T-helper 2 cell treated with Interferon-gamma antibody and Interleukin-4, amounts not matched to agents 100 ng/mL and 5 ng/mL, for 36 hours (primary cell): ENCODE measurements around the gene FRMD4A. TPM values are rescaled to one million over a fixed set of nuclear protein-coding genes. Genes with fewer than 3 reads are reported as not detected.
"Not testable (repeated sequence)": the region's sequence is repeated elsewhere in the genome, so short reads cannot be mapped to it uniquely, and the experiment has no call there.

Source experiments
- intact Hi-C: fragments of 100-400 bp; cut with micrococcal nuclease; formaldehyde crosslinking; loops from one replicate; pipeline ENCODE4 v1.15.1; 2023
- total RNA-seq: library from RNA; stranded (reverse); gene quantifications from 2 replicates; pipeline ENCODE4 v1.2.3, GENCODE V29; 2022

Gene FRMD4A
- total RNA-seq, 1 donor from 2014 or later, result 0.27 TPM

DNA sequence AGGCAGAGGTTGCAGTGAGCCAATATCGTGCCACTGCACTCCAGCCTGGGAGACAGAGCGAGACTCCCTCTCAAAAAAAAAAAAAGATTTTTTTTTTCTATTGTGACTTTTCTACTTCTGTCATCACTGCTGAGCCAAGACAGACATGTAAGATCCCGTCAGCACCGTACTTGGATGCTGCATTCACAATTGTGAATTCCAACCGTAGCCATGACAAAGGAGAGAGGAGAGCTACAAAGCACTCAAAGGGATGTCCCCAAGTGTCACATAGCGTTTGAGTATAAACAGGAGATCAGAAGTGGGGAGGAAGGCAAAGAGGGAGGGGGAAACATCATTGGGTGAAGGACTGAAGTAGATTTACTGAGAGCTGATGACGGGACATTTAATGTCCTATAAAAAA lies 599.8 kb downstream of the FRMD4A start:
- intact Hi-C loops, result no loop called here

DNA sequence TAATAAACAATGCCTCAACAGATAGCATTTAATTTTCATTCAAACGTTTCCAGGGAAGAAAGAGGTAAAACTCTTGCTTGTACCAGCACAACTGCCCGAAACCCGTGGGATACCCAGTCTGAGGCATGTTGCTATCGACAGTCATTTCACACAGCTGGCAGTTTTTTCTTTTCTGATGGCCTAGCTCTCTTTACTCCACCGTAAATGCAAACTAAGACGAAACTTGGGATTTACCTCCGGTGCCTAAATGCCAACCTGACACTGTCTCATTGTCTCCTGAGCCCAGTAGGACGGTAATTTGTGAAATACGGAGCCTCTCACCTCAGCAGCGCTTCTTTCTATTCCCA lies 600.4 kb downstream of the FRMD4A start:
- intact Hi-C loops, result no loop called here

DNA sequence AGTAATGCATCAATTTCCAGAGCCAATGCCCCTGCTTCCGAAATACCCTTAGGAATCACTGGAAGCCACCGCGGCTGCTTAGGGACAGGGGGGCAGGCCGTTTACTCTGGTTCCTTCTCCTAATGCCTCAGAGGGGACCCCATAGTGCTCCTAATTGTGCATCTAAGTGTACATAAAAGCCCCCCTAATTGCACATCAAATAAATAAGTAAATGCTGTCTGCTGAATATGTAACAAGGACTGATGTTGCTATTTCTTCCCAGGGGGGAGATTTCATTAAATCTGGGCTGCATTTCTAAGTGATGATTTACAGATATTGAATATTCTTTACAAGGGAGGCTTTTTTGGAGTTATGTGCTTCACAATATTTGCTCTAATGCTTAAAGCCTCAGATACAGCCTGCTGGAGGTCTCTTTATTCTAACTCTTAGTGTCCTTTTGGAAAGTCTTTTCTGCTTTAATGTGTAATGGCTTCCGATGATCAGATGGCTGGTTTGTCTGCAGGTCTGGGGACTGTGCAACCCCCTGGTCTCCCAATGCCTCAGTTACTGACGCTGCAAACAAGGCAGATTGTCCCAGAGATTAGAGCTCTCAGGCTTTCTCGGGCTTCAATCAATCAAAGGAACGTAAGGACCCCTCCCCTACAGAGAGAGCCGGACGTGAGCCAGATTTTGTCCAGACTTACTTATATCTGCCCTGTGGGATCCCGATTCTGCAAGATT lies 601.0 kb downstream of the FRMD4A start:
- intact Hi-C loops, result no loop called here

DNA sequence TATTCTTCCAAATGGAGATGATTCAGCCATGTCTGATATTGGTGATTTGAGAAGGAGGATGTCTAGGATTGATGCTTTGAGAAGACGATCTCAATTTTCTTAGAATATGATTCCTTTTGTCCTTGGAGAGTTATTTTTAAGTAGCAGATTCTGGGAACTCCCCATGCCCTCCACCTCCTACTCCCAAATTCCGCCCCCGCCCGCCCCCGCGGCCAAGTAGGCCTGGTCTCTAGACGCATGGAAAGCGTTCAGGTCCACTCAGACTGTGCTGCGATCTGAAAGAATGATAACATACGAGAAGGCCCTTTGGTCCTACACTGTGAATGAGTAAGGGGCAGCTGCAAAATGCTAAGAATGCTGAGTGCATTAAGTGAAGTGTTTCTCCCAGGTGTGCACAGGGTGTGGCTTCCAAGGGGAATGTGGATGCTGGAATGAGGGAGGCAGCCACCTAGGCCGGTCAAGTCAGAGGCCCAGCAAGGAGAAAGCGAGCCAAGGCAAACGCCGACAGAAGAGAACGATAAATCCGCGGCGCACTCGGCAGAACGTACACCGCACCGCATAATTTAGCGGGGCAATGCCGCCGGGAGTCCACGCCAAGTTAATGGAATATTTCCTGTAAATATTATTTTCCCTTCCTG lies 601.7 kb downstream of the FRMD4A start:
- intact Hi-C loops, result no loop called here

DNA sequence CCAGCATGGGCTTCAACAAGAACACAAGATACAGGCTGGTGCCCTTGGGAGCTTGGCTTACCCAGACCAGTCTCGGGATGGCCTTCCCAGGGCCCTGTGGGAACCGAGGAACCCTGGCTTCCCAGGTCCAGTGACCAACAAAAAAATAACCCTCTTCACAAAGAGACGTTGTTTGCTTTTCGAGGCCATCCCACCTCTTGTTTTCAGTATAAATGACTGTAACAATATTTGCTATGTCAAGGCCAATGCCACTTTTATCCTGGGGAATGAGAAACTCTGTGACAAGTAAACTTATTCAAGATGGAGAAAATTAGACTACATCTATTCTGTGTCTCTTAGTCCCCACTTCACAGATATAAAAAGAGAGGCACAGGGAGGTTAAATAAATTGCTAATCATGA lies 605.1 kb downstream of the FRMD4A start:
- intact Hi-C loops, result no loop called here

DNA sequence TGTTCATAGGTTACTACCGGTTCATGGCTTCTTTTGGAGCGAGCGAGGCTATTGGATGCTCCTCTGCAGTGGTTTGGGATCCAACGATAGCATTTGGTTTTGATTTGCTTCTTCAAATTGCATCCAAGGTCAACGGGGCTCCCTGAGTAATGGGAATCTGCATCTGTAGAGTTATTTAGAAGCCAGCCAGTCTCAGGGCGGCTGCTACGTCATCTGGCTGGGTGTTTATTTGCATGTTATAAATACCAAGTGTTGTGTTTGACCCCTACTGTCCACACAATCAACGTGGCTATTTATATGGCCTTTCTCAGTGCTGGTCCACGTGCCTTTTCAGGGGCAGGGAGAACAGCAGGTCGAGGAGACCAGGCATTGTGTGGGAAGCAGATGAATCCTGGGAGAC lies 606.2 kb downstream of the FRMD4A start:
- intact Hi-C loops, result no loop called here

DNA sequence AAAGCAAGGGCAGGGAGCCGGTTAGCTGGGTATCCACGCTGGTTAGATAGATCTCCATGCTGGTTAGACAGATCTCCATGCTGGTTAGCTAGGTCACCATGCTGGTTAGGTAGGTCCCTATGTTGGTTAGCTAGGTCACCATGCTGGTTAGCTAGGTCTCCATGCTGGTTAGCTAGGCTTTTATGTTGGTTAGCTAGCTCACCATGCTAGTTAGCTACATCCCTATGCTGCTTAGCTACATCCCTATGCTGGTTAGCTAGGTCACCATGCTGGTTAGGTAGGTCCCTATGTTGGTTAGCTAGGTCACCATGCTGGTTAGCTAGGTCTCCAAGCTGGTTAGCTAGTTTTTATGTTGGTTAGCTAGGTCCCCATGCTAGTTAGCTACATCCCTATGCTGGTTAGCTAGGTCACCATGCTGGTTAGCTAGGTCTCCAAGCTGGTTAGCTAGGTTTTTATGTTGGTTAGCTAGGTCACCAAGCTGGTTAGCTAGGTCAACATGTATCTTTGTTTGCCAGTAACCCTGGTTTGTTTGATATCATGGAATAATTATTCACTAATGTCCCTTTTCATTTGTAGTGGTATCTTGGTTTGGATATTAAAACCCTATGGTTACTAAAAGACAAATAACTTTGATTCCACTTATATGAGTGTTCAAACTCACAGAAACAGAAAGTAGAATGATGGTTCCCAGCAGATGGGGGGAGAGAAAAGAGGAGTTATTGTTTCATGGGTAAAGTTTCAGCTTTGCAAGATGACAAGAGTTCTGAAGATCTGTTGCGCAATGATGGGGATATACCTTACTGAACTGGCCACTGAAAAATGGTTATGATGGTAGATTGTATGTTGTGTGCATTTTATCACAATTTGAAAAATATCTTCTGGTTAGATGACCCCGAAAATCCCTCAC lies 607.7 kb downstream of the FRMD4A start:
- intact Hi-C loops, result no loop called here

DNA sequence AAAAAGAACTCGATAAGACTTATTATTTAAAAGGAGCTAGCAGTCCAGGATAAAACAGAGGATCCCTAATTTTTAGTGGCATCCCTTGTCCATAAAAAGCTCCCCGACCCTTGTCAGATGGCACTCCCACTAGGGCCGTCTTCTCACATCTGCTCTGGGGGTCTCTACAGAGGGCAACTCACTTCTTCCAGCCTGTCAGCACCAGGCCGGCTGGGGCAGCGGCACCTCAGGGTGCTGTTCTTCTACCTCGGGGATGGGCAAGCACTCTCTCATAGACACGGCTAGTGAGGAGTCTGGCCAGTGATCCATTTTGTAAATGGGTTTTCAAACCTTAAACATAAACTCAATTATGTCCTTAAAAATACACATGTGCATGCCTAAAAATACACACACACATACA lies 609.2 kb downstream of the FRMD4A start:
- intact Hi-C loops, result no loop called here

DNA sequence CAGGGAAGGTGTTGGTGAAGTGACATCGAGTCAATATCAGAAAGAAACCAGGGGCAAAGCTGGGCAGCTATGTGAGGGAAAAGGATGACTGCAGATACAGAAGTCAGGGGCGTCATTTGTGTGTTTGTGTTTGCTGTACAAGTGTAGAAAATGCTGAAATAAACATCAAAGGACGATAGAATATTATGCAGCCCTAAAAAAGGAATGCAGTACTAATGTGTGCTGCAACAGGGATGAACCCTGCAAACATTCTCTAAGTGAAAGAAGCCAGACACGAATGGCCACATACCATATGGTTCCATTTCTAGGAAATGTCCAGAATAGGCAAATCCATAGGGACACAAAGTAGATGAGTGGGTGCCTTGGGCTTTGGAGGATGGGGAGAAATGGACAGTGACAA lies 610.0 kb downstream of the FRMD4A start:
- intact Hi-C loops, result no loop called here

DNA sequence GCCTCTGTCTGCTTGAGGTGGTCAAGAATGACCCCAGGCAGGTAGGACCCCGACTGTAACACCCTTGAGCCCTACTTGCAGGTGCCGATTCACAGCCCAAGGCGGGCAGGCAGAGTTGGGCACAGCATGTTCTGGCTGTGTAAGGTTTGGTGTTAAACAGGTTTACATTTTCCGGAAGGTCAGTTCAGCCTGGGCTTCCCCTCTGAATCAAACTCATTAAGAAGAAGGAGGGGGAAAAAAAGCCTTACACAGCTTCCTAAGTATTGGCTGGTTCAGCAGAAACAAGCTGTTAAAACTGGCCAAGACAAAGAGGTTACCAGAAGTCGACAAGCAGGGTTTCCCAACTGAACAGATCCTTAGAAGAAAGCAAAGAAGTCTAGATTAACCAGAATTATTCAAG lies 611.3 kb downstream of the FRMD4A start:
- intact Hi-C loops, result no loop called here

DNA sequence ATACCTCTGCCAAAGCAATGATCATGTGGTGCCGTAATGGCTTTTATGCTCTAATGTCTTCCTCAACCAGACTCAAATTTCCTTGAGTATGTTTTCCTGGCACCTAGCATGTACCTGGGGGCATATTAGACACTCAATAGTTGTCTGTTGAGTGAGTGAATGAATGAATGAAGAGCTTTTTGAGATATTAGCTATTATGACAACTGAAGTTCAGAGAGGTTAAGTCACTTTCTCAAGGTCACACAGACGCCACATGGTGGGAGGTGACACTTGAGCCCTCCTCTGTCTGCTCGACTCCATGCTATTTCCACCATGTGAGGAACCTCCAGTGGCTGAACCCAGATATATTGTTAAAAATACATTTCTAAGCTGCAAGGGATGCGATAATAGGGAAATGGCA lies 611.9 kb downstream of the FRMD4A start:
- intact Hi-C loops, result no loop called here

DNA sequence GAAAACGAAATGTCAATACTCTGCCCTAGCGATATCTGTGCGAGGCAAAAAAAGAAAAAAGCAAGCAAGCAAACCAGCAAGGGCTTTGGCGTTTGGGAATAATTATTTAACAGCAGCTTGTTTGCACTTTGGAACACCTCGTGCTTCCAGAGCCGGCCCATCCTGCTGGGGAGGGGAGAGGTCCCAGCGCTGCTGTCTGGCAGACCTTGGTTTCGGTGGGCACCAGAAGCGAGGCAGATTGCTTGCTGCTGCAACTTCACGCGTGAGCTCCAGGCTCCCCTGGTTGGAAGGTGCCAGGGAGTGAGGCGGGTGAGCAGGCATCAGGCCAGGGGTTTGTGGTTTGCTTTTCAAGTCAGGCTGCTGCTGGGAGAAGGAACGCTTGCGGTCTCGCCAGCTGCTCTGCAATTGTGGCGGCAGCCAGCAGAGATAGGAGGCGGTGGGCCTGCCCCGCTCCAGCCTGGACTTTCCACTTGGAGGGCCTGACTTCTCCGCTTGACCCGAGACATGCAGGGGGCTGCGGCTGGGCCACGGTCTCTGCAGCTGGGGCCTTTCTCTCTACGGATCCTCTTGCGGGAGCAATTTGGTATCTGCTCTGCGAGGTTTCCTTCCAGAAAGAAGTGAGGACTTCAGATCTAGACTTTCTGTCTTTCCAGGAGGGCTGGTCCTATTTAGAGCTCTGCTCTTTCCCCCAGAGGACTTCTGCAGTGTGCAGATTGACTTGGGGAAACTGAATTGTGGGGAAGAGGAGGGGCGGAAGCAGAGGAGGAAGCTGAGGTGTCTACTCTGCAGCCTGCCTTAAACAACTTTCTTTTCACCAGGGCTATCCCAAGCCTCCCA lies 612.6 kb downstream of the FRMD4A start:
- intact Hi-C loops, result no loop called here

DNA sequence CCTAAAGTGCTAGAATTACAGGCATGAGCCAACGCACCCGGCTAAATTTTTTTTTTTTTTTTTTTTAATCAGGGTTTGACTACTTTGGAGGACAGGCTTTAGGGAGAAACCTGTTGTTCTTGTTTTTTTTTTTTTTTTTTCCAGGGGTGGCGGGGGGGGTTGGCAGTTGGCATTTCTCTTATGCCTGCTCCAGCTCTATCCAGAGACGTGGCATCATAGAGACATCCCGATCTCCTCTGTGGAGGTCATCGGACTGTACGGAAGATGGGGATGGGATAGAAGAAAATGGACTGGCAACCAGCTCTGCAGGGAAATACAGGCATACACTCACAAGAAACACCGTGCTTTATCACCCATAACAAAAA lies 613.2 kb downstream of the FRMD4A start:
- intact Hi-C loops, result no loop called here

DNA sequence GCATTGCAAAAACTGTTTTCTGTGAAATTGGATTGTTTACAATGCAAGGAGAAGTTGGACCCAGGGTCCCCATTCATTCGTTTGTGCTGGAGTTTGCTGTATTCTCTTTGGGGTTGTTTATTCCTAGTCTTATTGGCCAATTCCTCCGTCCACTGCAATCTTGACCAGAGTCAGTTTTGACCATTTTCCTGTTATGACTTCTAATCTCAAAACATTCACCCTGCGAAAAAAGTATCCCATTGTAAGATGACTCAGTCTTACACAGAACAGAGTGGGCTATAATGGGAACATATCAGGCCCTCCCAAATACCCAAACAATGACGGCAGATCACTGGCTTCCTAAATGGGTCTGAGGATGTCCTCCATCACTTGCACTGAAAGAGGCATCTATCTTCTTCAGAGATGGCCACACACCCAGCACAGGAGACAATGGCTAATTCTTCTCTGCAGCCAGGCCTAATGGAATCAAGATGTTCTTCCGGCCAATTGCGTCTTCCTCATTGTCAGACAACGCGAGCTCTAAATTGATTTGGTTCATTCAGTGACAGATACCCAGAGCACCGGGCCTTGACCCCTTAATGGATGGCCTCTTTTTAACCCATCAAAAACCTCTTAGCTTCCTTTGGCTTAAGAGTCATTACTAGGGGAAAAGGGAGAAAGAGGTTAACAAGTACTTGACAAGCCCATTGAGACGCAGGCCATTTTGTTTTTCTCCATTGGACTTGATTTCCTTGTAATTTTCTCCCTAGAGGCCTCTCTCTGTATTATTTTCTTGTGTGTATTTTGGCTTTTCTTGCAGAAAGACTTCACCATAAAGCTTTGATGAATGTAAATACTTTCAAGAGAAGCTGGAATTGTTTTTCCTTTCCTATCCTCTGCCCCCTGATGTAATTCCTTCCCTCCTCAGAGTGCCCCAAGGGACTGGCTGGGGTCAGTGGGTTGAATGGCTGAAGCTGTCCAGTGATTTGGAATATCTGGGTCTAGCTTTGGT lies 614.3 kb downstream of the FRMD4A start:
- intact Hi-C loops, result no loop called here

DNA sequence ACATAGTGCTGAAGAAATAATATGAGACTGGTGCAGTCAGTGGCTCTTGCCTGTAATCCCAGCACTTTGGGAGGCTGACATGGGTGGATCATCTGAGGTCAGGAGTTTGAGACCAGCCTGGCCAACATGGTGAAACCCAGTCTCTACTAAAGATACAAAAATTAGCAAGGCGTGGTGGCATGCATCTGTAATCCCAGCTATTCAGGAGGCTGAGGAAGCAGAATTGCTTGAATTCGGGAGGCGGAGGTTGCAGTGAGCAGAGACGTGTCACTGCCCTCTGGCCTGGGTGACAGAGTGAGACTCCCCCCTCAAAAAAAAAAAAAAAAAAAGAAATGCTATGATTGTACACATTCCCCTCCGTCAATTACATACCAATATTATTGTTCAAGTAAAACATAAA lies 615.1 kb downstream of the FRMD4A start:
- intact Hi-C loops, result not testable (repeated sequence)

DNA sequence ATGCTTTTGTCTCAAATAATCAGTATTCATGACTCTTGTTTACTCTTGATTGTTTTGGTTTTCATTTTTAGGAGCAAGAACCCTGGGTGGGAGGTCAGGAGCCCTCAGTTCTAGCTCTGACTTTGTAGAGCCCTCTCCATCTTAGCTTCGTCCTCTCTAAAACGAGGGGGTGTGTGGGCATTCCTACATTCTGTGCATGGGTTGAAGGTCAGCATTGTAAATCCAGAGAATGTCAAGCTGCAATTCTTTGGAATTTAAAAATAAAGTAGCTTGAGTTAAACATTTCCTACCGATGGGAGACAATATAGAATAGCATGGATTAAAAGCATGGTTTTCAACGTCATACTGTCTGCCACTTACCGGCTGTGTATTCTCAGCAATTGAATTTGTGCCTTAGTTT lies 615.6 kb downstream of the FRMD4A start:
- intact Hi-C loops, result no loop called here

DNA sequence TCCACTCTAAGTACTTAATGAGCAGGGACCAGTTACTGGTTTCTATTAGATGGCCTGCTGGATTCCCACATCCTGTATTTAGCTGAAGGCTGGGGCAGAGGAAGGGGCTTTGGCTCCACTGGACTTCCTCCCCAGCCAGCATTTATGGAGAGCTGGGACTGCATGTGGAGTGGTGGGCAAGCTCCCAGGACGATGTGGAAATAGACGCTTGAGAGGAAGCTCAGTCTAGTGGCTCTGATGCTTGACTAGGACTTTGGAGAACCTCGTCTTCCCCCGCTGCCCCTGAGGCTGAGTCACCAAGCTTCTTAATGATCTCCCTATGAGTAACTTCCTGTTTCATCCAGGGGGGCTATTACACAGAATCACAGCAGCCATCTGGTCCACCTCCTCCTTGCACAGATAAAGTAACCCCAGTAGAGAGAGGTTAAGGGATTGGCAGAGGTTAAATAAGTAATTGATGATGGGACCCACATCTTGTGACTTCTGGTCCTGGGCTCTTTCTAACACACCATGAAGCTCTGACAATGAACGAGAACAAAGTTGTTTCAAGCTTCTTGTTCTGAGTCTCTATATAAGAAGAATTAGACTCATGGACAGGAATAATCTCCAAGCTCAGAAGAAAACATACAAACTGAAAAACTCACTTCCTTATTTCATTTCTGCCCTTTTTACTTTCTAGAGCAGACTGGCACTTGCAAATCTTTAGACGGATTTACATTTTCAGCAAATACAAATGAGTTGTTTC lies 617.7 kb downstream of the FRMD4A start:
- intact Hi-C loops, result no loop called here

DNA sequence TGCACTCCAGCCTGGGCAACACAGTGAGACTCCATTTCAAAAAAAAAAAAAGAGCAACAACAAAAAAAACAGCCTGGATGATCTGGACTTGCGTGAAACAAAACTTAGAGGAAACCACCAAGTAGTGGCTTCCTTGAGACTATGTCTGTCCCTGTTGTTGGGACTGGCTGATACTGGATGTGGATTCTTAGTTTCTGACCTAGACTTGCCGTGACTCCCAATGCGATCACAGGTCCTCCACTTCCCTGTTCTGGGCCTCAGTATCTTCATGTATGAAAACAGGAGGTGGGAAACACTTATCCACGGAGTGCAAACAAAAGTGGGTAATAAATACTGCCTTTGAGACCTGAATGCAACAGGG lies 618.3 kb downstream of the FRMD4A start:
- intact Hi-C loops, result no loop called here

DNA sequence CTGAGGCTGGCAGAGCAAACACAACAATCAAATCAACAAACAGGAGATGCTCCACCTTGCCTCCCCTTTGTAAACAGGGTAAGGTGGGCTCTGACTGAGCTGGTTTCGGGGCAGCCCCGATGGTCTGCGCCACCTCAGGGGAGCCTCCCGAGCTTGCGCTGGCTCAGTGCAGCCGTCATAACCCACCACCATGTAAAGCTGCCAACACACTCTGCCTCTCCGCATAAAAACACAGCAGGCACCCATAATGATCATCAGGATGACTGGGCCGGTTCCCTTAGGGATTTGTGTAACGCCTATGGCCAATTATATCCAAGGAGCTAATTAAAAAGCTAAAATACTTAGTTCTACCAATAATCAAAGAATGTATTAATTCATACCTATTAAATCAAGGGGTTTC lies 619.4 kb downstream of the FRMD4A start:
- intact Hi-C loops, result no loop called here
